GM21528 (cell line): ENCODE results near the gene DYRK1A.

ENCODE experiments used
- ATAC-seq: cut with Tn5 transposase; IDR thresholded peaks from one replicate; pipeline ENCODE4 v1.9.1; 2021; ENCODE audit warnings: mild to moderate bottlenecking, moderate library complexity; ENCODE audit not compliant: unreplicated experiment, low FRiP score

The DYRK1A gene

GRCh38 chr21:37472581-37472980 lies 106.0 kb downstream of the DYRK1A start:
- ATAC-seq: no peak

- ATAC-seq: no peak
These were observed 106.9 kb downstream of the DYRK1A start for GRCh38 chr21:37473491-37473890.

DNA sequence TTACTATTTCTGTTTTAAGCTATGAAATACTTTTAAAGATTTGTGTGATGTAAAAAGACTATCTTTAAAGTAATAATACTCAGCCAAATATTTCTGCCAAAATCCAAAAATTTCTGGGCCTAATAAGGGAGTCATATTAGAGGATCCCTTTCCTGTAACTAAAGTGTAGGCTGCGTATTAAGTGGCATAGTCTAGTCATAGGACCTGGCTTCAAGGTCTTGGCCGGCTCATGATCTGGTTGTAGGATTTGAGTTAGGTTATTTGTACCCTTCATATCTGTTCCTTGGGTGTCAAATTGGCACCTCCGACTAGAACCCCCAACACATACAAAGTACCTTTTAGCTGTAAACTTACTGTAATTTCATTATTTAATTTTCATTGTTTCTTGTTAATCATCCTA lies 107.8 kb downstream of the DYRK1A start:
- no peak for ATAC-seq

DNA sequence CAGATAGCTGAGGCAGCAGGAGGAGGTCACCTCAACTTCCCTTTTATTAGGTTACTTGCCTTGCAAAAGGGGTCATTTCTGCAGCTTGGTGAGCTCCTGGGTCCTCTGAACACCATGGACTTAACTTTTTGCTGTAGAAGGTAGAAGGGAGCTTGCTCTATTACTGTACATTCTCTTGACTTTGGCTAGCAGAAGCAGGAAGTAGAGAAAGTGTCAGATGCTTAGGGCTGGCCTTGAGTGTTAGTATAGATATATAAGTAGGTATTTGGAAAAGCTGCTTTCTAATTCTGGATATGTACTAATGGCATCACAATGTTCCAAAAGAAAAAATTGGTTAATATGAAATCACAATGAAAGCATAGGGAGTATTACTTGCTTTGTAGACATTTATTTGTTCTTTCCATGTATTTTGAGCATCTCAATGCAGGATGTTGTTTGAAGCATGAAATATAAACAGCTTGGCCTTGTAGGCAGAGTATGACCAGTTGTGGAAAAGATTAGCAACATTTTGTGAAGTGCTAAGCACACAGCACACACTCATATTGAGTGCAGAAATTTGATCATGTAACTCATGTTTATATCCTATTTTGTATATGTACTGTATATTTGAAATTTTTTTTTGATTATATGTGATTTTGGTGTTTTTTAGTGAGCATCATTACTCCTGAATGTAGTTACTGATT lies 108.8 kb downstream of the DYRK1A start:
- ATAC-seq: no peak

DNA sequence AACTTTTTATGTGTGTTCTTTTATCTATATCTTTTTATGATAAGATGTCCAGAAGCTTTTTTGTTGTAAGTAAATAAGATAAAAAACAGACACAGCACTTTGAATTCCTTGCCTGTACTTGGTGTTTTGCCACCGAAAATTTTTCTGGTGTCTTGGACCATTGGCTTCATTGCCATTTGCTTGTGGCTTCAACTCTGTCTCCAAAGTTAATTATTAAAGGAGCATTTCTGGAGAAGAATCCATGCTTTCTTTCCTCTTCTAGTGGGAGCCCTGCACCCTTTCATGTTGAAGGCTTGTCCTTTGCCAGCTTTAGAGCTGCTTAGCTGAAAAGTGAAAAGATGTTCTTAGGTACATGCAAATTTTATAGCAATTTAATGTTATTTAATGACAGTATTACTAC lies 112.2 kb downstream of the DYRK1A start:
- no peak for ATAC-seq

DNA sequence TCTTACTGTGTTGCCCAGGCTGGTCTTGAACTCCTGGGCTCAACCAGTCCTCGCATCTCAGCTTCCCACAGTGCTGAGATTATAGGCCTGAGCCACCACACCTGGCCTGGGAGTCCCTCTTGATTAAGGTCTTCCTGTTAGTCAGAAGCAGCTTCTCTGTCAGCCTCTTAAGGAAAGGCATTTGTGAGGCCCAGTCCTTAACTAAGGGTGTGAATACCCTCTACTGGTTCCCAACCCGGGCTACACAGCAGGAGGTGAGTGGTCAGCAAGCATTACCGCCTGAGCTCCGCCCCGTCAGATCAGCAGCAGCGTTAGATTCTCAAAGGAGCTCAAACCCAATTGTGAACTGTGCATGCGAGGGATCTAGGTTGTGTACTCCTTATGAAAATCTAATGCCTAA lies 117.2 kb downstream of the DYRK1A start:
- ATAC-seq: no peak

DNA sequence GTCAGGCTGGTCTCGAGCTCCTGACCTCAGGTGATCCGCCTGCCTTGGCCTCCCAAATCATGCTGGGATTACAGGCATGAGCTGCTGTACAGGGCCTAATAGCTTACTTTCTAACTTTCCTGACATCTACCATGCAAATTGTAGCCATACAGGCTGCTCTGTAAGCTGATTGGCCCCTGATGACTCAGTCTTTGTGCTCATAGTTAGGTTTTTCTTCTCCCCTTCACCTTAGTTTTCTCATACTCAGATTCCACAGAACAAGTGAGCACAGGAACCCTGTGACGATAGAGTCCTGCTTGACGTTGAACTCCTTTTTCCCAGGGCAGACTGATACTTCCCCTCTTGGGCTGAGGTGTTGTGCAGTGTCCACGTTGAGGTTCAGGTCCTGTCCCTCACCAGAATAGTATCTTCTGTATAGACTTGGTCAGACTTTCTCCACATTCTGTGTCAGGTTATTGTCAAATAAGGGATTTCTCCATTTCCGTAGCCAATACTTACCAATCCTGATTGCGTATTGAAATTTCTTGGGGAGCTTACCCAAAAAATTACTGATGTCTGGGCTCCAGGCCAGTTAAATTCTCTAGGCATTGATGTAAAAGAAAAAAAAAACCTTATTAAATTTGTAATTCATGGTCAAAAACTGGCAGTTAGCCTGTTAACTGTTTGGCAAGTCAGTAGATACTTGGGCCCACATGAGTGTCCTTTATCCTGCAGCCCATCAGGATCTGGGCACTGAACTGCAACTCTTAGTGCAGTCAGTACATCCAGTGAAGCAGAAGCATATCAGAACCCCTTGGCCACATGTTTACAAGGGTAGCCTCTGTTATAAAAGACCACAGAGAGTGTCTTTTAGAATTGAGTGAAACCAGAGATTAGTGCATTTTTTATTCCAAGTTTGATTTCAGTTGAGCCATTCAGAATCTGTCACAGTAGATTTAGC lies 118.2 kb downstream of the DYRK1A start:
- ATAC-seq: no peak

- no peak for ATAC-seq
These were observed 123.0 kb downstream of the DYRK1A start for GRCh38 chr21:37489553-37489952.

DNA sequence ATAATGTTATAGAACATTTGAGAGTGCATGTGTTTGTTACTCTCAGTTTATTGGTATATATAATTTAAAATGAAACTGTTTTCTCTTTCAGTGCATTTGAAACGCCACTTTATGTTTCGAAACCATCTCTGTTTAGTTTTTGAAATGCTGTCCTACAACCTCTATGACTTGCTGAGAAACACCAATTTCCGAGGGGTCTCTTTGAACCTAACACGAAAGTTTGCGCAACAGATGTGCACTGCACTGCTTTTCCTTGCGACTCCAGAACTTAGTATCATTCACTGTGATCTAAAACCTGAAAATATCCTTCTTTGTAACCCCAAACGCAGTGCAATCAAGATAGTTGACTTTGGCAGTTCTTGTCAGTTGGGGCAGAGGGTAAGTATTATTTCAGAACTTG lies 123.5 kb downstream of the DYRK1A start:
- no peak for ATAC-seq

DNA sequence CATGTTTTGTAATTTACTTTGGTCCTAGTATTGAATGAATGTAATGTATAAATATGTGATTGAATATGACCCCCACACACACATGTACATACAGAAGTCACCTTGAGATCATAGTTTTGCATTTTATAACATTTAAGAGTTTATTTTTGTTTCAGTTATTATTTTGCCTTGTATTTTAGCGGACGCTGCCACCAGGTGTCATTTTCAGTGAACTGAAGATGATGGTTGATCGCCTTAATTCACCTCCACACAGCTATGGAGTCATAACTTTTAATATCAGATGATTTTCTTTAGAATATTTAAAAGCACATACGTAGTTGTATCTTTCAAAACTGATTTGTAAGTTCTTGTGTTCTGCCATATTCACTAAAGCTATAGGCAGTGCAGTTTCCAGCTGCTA lies 130.4 kb downstream of the DYRK1A start:
- no peak for ATAC-seq

DNA sequence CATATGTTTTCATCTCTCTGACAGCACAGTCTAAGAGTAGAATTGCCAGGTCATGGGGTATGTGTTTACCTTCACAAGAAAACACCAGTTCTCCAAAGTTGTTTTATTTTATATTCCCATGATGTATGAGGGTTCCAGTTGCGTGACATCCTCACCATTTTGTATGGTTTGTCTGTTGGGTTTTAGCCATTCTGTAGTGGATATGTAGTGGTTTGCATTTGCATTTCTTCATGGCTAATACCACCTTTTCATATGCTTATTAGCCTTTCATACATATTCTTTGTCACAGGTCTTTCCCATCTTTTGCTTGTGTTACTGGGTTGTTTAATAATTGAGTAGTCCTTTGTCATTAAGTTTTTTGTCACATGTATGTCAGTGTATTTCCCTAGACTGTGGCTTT lies 132.1 kb downstream of the DYRK1A start:
- ATAC-seq: no peak

- ATAC-seq: no peak
These were observed 136.4 kb downstream of the DYRK1A start for GRCh38 chr21:37502947-37503346.

DNA sequence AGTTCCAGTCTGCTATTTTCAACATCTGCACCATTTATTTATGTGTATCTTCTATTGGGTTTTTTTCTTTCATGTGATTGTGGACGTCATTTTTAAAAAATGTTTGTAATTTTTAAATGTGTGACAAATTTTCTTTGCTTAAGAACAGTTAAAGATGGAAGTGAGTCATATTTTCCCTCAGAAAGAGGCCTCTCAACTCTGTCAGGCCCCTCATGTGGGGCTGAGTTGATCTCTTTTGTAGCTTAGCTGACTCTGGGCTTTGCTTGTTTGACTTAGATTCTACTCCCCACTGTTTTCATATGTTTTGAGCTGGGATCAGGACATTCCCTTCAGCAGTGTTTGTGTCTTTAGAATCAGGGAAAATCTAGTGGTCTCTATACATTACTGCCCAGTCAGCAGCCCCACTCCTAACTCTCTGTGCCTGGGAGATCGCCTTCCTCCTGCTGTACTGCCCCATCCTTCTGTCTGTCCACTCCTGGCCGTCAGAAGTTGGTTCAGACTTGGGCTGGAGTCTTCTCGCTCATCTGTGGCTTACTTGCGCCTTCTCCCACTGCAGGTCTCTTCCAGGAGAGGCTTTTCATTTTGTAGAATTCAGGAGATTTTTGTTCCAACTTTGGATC lies 137.4 kb downstream of the DYRK1A start:
- ATAC-seq: no peak

DNA sequence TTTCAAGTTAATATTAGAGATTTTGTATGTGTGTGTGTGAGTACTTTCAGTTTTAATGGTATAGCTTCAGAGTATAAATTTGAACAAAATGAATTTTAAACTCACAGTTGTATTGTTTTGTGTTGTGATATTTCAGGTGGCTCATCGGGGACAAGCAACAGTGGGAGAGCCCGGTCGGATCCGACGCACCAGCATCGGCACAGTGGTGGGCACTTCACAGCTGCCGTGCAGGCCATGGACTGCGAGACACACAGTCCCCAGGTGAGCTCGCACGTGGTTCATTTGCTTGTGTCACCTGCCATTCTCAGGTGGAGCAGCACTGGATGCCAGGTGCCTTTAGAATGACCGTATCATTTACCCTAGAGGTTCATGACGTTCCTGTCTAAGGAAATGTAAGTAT lies 139.4 kb downstream of the DYRK1A start:
- no peak for ATAC-seq

DNA sequence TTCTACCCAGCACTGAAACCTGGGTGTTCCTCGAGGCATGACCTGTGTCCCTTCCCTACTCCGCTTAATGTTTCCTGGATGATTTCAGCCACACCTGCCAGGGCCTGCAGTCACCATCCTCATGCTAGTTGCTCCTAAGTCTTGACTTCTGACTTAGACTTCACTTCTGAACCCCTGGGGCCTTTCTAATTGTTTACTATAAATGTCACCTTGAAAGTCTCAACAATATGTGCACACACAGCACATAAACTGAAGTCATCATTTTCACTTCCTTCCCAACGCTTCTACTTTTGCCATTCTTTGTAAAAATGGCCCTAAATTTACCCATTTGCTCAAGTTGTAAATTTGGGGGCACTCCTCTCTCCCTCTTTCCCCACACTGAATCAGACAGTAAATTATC lies 141.1 kb downstream of the DYRK1A start:
- no peak for ATAC-seq

DNA sequence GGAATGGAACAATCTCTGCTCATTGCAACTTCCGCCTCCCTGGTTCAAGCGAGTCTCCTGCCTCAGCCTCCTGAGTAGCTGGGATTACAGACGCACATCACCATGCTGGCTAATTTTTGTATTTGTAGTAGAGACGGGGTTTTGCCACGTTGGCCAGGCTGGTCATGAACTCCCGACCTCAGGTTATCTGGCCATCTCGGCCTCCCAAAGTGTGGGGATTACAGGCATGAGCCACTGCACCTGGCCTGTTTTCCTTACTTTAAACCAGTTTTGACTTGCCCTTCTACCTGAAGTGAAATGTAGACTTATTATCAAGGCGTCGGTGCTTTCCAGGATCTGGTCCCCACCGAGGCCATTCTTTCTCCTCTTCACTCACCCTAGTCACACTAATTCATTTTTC lies 141.8 kb downstream of the DYRK1A start:
- ATAC-seq: no peak

- no peak for ATAC-seq
These were observed 143.3 kb downstream of the DYRK1A start for GRCh38 chr21:37509802-37510393.

DNA sequence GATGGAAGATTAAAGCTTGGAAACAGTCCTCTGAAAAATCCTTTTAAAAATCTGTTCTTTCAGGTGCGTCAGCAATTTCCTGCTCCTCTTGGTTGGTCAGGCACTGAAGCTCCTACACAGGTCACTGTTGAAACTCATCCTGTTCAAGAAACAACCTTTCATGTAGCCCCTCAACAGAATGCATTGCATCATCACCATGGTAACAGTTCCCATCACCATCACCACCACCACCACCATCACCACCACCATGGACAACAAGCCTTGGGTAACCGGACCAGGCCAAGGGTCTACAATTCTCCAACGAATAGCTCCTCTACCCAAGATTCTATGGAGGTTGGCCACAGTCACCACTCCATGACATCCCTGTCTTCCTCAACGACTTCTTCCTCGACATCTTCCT lies 145.3 kb downstream of the DYRK1A start:
- no peak for ATAC-seq

DNA sequence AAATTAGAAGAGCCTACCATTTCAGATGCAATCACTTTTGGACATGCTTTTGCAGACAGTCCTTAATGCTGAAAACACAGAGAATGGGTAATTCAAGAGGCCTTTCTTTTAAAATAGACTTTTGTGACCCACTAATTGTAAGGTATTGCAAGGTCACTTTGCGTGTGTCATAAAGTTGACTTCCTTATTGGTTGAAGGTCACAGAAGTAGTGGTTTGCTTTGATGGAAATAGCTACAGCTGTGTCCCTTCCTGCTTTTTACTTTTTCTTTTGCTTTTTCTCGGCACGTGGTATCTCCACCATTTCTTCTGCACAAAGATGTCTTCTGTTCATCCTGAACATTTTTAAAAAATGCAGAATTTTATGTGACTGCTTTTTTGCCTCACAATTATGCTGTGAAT lies 146.8 kb downstream of the DYRK1A start:
- no peak for ATAC-seq

- no peak for ATAC-seq
These were observed 147.6 kb downstream of the DYRK1A start for GRCh38 chr21:37514038-37514667.

GRCh38 chr21:37516998-37517397 lies 150.4 kb downstream of the DYRK1A start:
- ATAC-seq: no peak
